Astrocyte (in vitro differentiated cells and primary cell): ENCODE data around the gene CMIP.

Experiments used
- CTCF ChIP-seq: IDR thresholded peaks from 2 replicates; pipeline ENCODE4 v1.5.1; 2011; ENCODE audit warnings: low read depth, mild to moderate bottlenecking, inconsistent platforms, low read length, moderate library complexity; ENCODE audit not compliant: insufficient read depth
- EZH2 ChIP-seq: IDR thresholded peaks from 2 replicates; pipeline ENCODE4 v1.6.1; 2012; ENCODE audit warnings: mild to moderate bottlenecking, low read length, inconsistent platforms; ENCODE audit not compliant: insufficient read depth

DNA sequence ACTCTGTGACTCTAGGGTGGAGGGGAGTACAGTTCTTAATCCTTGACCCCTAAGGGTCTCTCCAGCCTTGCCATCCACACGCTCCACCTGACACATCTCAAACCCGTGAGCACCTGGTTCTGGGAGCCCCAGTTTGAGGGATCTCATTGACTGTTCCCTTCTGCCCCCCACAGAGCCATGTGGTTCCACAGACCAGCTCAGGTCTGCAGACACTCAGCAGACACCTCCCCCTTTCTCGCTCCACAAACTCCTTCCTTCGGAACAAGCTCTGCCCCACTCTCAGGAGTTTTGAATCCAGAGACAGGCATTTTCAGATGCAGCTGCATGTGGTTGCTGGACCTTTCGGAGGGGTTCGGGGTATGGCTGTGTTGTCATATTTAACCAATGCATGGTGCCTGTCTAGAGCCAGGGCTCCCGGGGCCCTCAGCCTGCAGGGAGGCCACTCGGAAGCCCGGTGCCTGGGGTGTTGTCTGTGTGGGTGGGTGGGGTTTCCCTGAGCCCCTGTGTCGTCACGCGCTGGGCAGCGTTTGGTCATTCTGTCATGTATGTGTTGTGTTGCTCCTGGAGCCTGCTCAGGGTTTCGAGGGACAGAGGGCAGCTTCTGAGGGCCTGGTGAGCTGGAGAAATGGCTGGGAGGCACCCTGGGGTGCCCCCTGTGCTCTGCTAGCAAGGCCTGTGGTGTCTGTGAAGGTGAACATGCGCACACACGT is 235.3 kb downstream of the CMIP start:
- no peak for TF ChIP-seq EZH2
- no peak for TF ChIP-seq CTCF
